T-helper 17 cell (primary cell): ENCODE measurements around the gene ESCO1. TPM values are rescaled to one million over a fixed set of nuclear protein-coding genes. Genes with fewer than 3 reads are reported as not detected.

Experiments
- ATAC-seq: fragments of 150-1000 bp; cut with Tn5 transposase; 2 replicates; pipeline ENCODE4 v1.10.0; 2021; ENCODE audit warnings: mild to moderate bottlenecking, moderate library complexity
- DNase-seq, 3 donors: peaks; one replicate each; pipeline versions ENCODE4 v3.0.0 to v3.0.0-alpha.2; 2020 to 2021
- H3K9me3 ChIP-seq: one replicate; pipeline ENCODE4 v1.7.0; 2013; ENCODE audit warnings: low read length, mild to moderate bottlenecking; ENCODE audit not compliant: control insufficient read depth, poor library complexity, severe bottlenecking
- H3K27ac Mint-ChIP-seq: one replicate; pipeline ENCODE4 v1.8.0; 2022; ENCODE audit warnings: mild to moderate bottlenecking, moderate library complexity, mixed read lengths
- H3K27me3 Mint-ChIP-seq: one replicate; pipeline ENCODE4 v1.8.0; 2022; ENCODE audit warnings: mixed read lengths
- H3K36me3 Mint-ChIP-seq: one replicate; pipeline ENCODE4 v1.8.0; 2022; ENCODE audit warnings: low read depth, mixed read lengths
- H3K4me1 Mint-ChIP-seq: one replicate; pipeline ENCODE4 v1.8.0; 2022; ENCODE audit warnings: mild to moderate bottlenecking, mixed read lengths
- H3K4me3 Mint-ChIP-seq: one replicate; pipeline ENCODE4 v1.8.0; 2022; ENCODE audit warnings: mild to moderate bottlenecking, moderate library complexity, mixed read lengths
- total RNA-seq, 4 donors: library from RNA in 2 of 4; stranded (reverse) in 2 of 4; gene quantifications; one replicate each; pipeline ENCODE4 v1.2.3 and lab custom pipeline; 2022 to 2026

Gene ESCO1
- total RNA-seq, 2 donors from 2014 or later = 32.5 to 37.7 TPM

GRCh38 chr18:21490748-21491147, 109.8 kb downstream of the ESCO1 start:
- H3K4me3 Mint-ChIP-seq = no peak overlapping the region
- H3K27me3 Mint-ChIP-seq = peaks cover 5% of the 10 kb centered on the region
- H3K36me3 Mint-ChIP-seq = no peaks in the 10 kb centered on the region
- ATAC-seq (no peak), DNase-seq (no peak)
- no peak overlapping the region for H3K27ac Mint-ChIP-seq
- no peaks in the 10 kb centered on the region for H3K9me3 ChIP-seq
- H3K4me1 Mint-ChIP-seq = no peaks in the 10 kb centered on the region

- H3K27ac Mint-ChIP-seq = no peak overlapping the region
- H3K4me3 Mint-ChIP-seq = no peak overlapping the region
- peaks cover 11% of the 10 kb centered on the region for H3K27me3 Mint-ChIP-seq
- ATAC-seq (no peak), DNase-seq (no peak)
- H3K4me1 Mint-ChIP-seq = no peaks in the 10 kb centered on the region
- H3K9me3 ChIP-seq = no peaks in the 10 kb centered on the region
- no peaks in the 10 kb centered on the region for H3K36me3 Mint-ChIP-seq
These were observed 110.5 kb downstream of the ESCO1 start for GRCh38 chr18:21489919-21490495.

GRCh38 chr18:21489119-21489750, 111.3 kb downstream of the ESCO1 start:
- DNase-seq = no peak
- no peaks in the 10 kb centered on the region for H3K9me3 ChIP-seq
- H3K27me3 Mint-ChIP-seq = peaks cover 11% of the 10 kb centered on the region
- no peak overlapping the region for H3K27ac Mint-ChIP-seq
- no peaks in the 10 kb centered on the region for H3K36me3 Mint-ChIP-seq
- no peak for ATAC-seq
- H3K4me1 Mint-ChIP-seq = no peaks in the 10 kb centered on the region
- H3K4me3 Mint-ChIP-seq = no peak overlapping the region

- no peak for DNase-seq
These were observed 113.5 kb downstream of the ESCO1 start for GRCh38 chr18:21486905-21487437.

GRCh38 chr18:21484851-21485636, 115.5 kb downstream of the ESCO1 start:
- Mint-ChIP-seq H3K36me3 (no peaks in the 10 kb centered on the region), H3K4me3 (no peak overlapping the region), H3K27ac (no peak overlapping the region), H3K27me3 (peaks cover 32% of the 10 kb centered on the region), H3K4me1 (peaks cover 2% of the 10 kb centered on the region)
- H3K9me3 ChIP-seq = no peaks in the 10 kb centered on the region
- ATAC-seq (no peak), DNase-seq (no peak)

More at GRCh38 chr18:21486905-21487437, 113.5 kb downstream of the ESCO1 start:
- no peak for ATAC-seq
- Mint-ChIP-seq H3K36me3 (no peaks in the 10 kb centered on the region), H3K27me3 (peaks cover 20% of the 10 kb centered on the region), H3K27ac (no peak overlapping the region), H3K4me1 (peaks cover under 1% of the 10 kb centered on the region), H3K4me3 (no peak overlapping the region)
- no peaks in the 10 kb centered on the region for H3K9me3 ChIP-seq

- Mint-ChIP-seq H3K4me1 (peaks cover 2% of the 10 kb centered on the region), H3K27ac (no peak overlapping the region), H3K36me3 (no peaks in the 10 kb centered on the region), H3K27me3 (peaks cover 32% of the 10 kb centered on the region), H3K4me3 (no peak overlapping the region)
- ATAC-seq = no peak
- DNase-seq = no peak
- H3K9me3 ChIP-seq = no peaks in the 10 kb centered on the region
These were observed 117.5 kb downstream of the ESCO1 start for GRCh38 chr18:21483051-21483450.

GRCh38 chr18:21481739-21482138, 118.8 kb downstream of the ESCO1 start:
- H3K9me3 ChIP-seq = no peaks in the 10 kb centered on the region
- H3K27me3 Mint-ChIP-seq = peaks cover 27% of the 10 kb centered on the region
- peaks cover 2% of the 10 kb centered on the region for H3K4me1 Mint-ChIP-seq
- no peaks in the 10 kb centered on the region for H3K36me3 Mint-ChIP-seq
- no peak overlapping the region for H3K4me3 Mint-ChIP-seq
- no peak overlapping the region for H3K27ac Mint-ChIP-seq
- DNase-seq (no peak), ATAC-seq (no peak)

- DNase-seq (no peak), ATAC-seq (no peak)
- H3K9me3 ChIP-seq = no peaks in the 10 kb centered on the region
- Mint-ChIP-seq H3K27me3 (peaks cover 34% of the 10 kb centered on the region), H3K27ac (no peak overlapping the region), H3K4me1 (peaks cover 2% of the 10 kb centered on the region), H3K36me3 (peaks cover 2% of the 10 kb centered on the region), H3K4me3 (no peak overlapping the region)
These were observed 120.8 kb downstream of the ESCO1 start for GRCh38 chr18:21479721-21480120.

Other genes starting within 250 kb of the ESCO1 start
- gene SNRPD1, start 11.6 kb upstream of the ESCO1 start, total RNA-seq = 10 to 100 TPM; 23.1 to 29.9 TPM
- gene ABHD3, start 104.1 kb upstream of the ESCO1 start, total RNA-seq = 10 to 100 TPM; 38.6 to 39.3 TPM
- 10 to 100 TPM; 39.0 to 45.1 TPM for gene MIB1, start 140.1 kb upstream of the ESCO1 start, total RNA-seq